H54 (cell line): ENCODE results near the gene TSPAN12.

ENCODE experiments used
- DNase-seq: peaks from one replicate; pipeline ENCODE4 v3.0.0; 2011; ENCODE audit warnings: low spot score, mixed read lengths; ENCODE audit not compliant: insufficient read length
- FAIRE-seq: peaks from 3 replicates; lab custom pipeline; 2011; peaks lifted over from hg19 to GRCh38; lab: Jason Lieb, UNC
- POLR2A ChIP-seq: IDR thresholded peaks from 2 replicates; pipeline ENCODE4 v1.6.1; 2011; ENCODE audit warnings: low read depth, mild to moderate bottlenecking, low read length

Gene TSPAN12

GRCh38 chr7:120864141-120864900, 6.4 kb upstream of the TSPAN12 start:
- DNase-seq = no peak
- TF ChIP-seq POLR2A = no peak
- no peak for FAIRE-seq

- FAIRE-seq (no peak), DNase-seq (no peak)
- no peak for TF ChIP-seq POLR2A
Observed at GRCh38 chr7:120862987-120863590, 5.1 kb upstream of the TSPAN12 start.

GRCh38 chr7:120860156-120860555, 2.2 kb upstream of the TSPAN12 start:
- no peak for DNase-seq
- FAIRE-seq = no peak
- TF ChIP-seq POLR2A = no peak

GRCh38 chr7:120859459-120859858, 1.5 kb upstream of the TSPAN12 start:
- no peak for DNase-seq
- TF ChIP-seq POLR2A = no peak
- FAIRE-seq = no peak

GRCh38 chr7:120856621-120857352, 1.2 kb downstream of the TSPAN12 start:
- DNase-seq (no peak), FAIRE-seq (no peak)
- no peak for TF ChIP-seq POLR2A

GRCh38 chr7:120856198-120856597, 1.7 kb downstream of the TSPAN12 start:
- no peak for TF ChIP-seq POLR2A
- FAIRE-seq (no peak), DNase-seq (no peak)

- no peak for FAIRE-seq
- DNase-seq = no peak
- no peak for TF ChIP-seq POLR2A
Observed at GRCh38 chr7:120852700-120853099, 5.2 kb downstream of the TSPAN12 start.

- DNase-seq = no peak
- no peak for FAIRE-seq
- no peak for TF ChIP-seq POLR2A
Observed at GRCh38 chr7:120843109-120843508, 14.8 kb downstream of the TSPAN12 start.

- no peak for FAIRE-seq
- no peak for DNase-seq
- TF ChIP-seq POLR2A = no peak
Observed at GRCh38 chr7:120842121-120842621, 15.8 kb downstream of the TSPAN12 start.

GRCh38 chr7:120841608-120842007, 16.3 kb downstream of the TSPAN12 start:
- FAIRE-seq (no peak), DNase-seq (no peak)
- TF ChIP-seq POLR2A = no peak

- TF ChIP-seq POLR2A = no peak
- no peak for FAIRE-seq
Observed at GRCh38 chr7:120838281-120838682, 19.7 kb downstream of the TSPAN12 start.

GRCh38 chr7:120837599-120837998, 20.3 kb downstream of the TSPAN12 start:
- TF ChIP-seq POLR2A = no peak
- DNase-seq = no peak
- FAIRE-seq = no peak

More at GRCh38 chr7:120838281-120838682, 19.7 kb downstream of the TSPAN12 start:
- no peak for DNase-seq

GRCh38 chr7:120836556-120837115, 21.3 kb downstream of the TSPAN12 start:
- no peak for FAIRE-seq
- no peak for DNase-seq
- no peak for TF ChIP-seq POLR2A

- no peak for TF ChIP-seq POLR2A
- DNase-seq (no peak), FAIRE-seq (no peak)
Observed at GRCh38 chr7:120834726-120835125, 23.2 kb downstream of the TSPAN12 start.
